H1 (cell line): ENCODE measurements around the gene STARD13. TPM values are rescaled to one million over a fixed set of nuclear protein-coding genes. Genes with fewer than 3 reads are reported as not detected.

Experiments
- CTCF ChIA-PET: fragments of 300-600 bp; sonication (Branson Sonifier 250); formaldehyde crosslinking; loops from one replicate; lab custom pipeline; 2021; ENCODE audit not compliant: partially characterized antibody; lab: Charles Lee
- POLR2A ChIA-PET: fragments of 300-600 bp; sonication (Branson Sonifier 250); formaldehyde crosslinking; loops from one replicate; lab custom pipeline; 2021; ENCODE audit warnings: inconsistent platforms; ENCODE audit not compliant: partially characterized antibody; lab: Charles Lee
- DNase-seq, 2 experiments: peaks; one replicate each; pipeline versions ENCODE4 v3.0.0 to v3.0.0-alpha.2; 2010 to 2022; ENCODE audit warnings: low spot score in 2 of 2, low read depth in 1 of 2, mixed read lengths in 1 of 2
- FAIRE-seq: peaks from 2 replicates; lab custom pipeline; 2011; peaks lifted over from hg19 to GRCh38; lab: Jason Lieb, UNC
- H2AFZ ChIP-seq: 2 replicates; pipeline ENCODE4 v1.8.1; 2012; ENCODE audit warnings: low read length, inconsistent platforms
- H2AK5ac ChIP-seq: 2 replicates; pipeline ENCODE4 v1.6.1; 2013; ENCODE audit warnings: low read depth, low read length
- H2BK120ac ChIP-seq: replicated peaks from 2 replicates; pipeline ENCODE3; 2013; ENCODE audit warnings: low read depth, low read length, inconsistent platforms
- H2BK12ac ChIP-seq: 2 replicates; pipeline ENCODE4 v1.6.1; 2013; ENCODE audit warnings: low read depth, low read length
- H2BK15ac ChIP-seq: 2 replicates; pipeline ENCODE4 v1.6.1; 2013; ENCODE audit warnings: low read length
- H2BK20ac ChIP-seq: 2 replicates; pipeline ENCODE4 v1.6.1; 2013; ENCODE audit warnings: low read length
- H2BK5ac ChIP-seq: 2 replicates; pipeline ENCODE4 v1.6.1; 2013; ENCODE audit warnings: low read depth, low read length
- H3K14ac ChIP-seq: 2 replicates; pipeline ENCODE4 v1.6.1; 2013; ENCODE audit warnings: inconsistent platforms; ENCODE audit not compliant: insufficient read length
- H3K18ac ChIP-seq: 2 replicates; pipeline ENCODE4 v1.6.1; 2013; ENCODE audit warnings: low read length; ENCODE audit errors: extremely low read depth
- H3K23ac ChIP-seq: 2 replicates; pipeline ENCODE4 v1.6.1; 2013; ENCODE audit warnings: inconsistent platforms; ENCODE audit not compliant: insufficient read length
- H3K23me2 ChIP-seq: 2 replicates; pipeline ENCODE4 v1.6.1; 2013; ENCODE audit warnings: low read depth, low read length
- H3K27ac ChIP-seq: 2 replicates; pipeline ENCODE4 v1.6.1; 2011; ENCODE audit warnings: low read depth, low read length, inconsistent platforms
- H3K27me3 ChIP-seq, 4 experiments: replicated peaks in 1 of 4; 1 replicate in 1 of 4; 2 replicates in 3 of 4; pipeline versions ENCODE4 v1.6.1 to v1.8.1; 2011 to 2013; ENCODE audit warnings: low read length in 3 of 4, mild to moderate bottlenecking in 3 of 4, inconsistent platforms in 2 of 4, mixed read lengths in 2 of 4, moderate library complexity in 1 of 4; ENCODE audit not compliant: control insufficient read depth in 3 of 4, insufficient read depth in 3 of 4; ENCODE audit errors: extremely low read depth in 1 of 4
- H3K36me3 ChIP-seq, 4 experiments: 2 replicates each; pipeline versions ENCODE4 v1.6.1 to v1.8.1; 2011 to 2013; ENCODE audit warnings: mild to moderate bottlenecking in 4 of 4, low read length in 3 of 4, moderate library complexity in 2 of 4, control low read depth in 1 of 4, inconsistent platforms in 1 of 4; ENCODE audit not compliant: insufficient read depth in 4 of 4, control insufficient read depth in 2 of 4
- H3K4ac ChIP-seq: replicated peaks from 2 replicates; pipeline ENCODE3; 2013; ENCODE audit warnings: low read length, low read depth, mixed read lengths, inconsistent platforms; ENCODE audit not compliant: insufficient read length
- H3K4me1 ChIP-seq, 4 experiments: replicated peaks in 1 of 4; 1 replicate in 1 of 4; 2 replicates in 3 of 4; pipeline versions ENCODE4 v1.6.1 to v1.8.1; 2011 to 2013; ENCODE audit warnings: low read length in 3 of 4, inconsistent platforms in 2 of 4, mixed read lengths in 1 of 4; ENCODE audit not compliant: insufficient read depth in 4 of 4, control insufficient read depth in 3 of 4
- H3K4me2 ChIP-seq, 2 experiments: 2 replicates each; pipeline versions ENCODE4 v1.6.1 to v1.8.1; 2011 to 2013; ENCODE audit warnings: low read depth in 2 of 2, low read length in 2 of 2, control low read depth in 1 of 2, inconsistent platforms in 1 of 2, mild to moderate bottlenecking in 1 of 2; ENCODE audit not compliant: insufficient read depth in 1 of 2
- H3K4me3 ChIP-seq, 4 experiments: fragments of 200-600, 300-600 bp in 1 of 4; sonication (generic), shearing (Covaris generic), sonication (Bioruptor Twin) in 1 of 4; 2 replicates each; pipeline versions ENCODE4 v1.5.1 to v1.8.1; 2011 to 2016; ENCODE audit warnings: low read length in 4 of 4, low read depth in 3 of 4, control low read depth in 2 of 4, inconsistent platforms in 2 of 4, mild to moderate bottlenecking in 2 of 4, mixed read lengths in 1 of 4, moderate library complexity in 1 of 4; ENCODE audit not compliant: insufficient read depth in 2 of 4; ENCODE audit errors: extremely low read depth in 1 of 4
- H3K56ac ChIP-seq: replicated peaks from 2 replicates; pipeline ENCODE3; 2013; ENCODE audit warnings: low read depth, mild to moderate bottlenecking, mixed read lengths, low read length, inconsistent platforms; ENCODE audit not compliant: insufficient read length
- H3K79me1 ChIP-seq: 2 replicates; pipeline ENCODE4 v1.6.1; 2013; ENCODE audit warnings: low read depth, low read length, control low read depth
- H3K79me2 ChIP-seq, 2 experiments: 2 replicates each; pipeline versions ENCODE4 v1.6.1 to v1.8.1; 2012 to 2013; ENCODE audit warnings: low read length in 2 of 2, mild to moderate bottlenecking in 2 of 2, inconsistent platforms in 1 of 2; ENCODE audit not compliant: insufficient read depth in 2 of 2, control insufficient read depth in 1 of 2
- H3K9ac ChIP-seq, 4 experiments: replicated peaks in 1 of 4; 1 replicate in 1 of 4; 2 replicates in 3 of 4; pipeline versions ENCODE4 v1.6.1 to v1.8.1; 2011 to 2013; ENCODE audit warnings: low read depth in 3 of 4, low read length in 3 of 4, control low read depth in 2 of 4, mild to moderate bottlenecking in 2 of 4, moderate library complexity in 2 of 4, inconsistent platforms in 1 of 4; ENCODE audit errors: extremely low read depth in 1 of 4
- H3K9me3 ChIP-seq, 2 experiments: 2 replicates each; pipeline versions ENCODE4 v1.6.1 to v1.8.1; 2012 to 2013; ENCODE audit warnings: mild to moderate bottlenecking in 2 of 2, moderate library complexity in 2 of 2, control low read depth in 1 of 2, inconsistent platforms in 1 of 2, low read depth in 1 of 2, low read length in 1 of 2, mixed read lengths in 1 of 2; ENCODE audit not compliant: insufficient read depth in 2 of 2
- H4K20me1 ChIP-seq, 2 experiments: replicated peaks in 1 of 2; 2 replicates each; pipeline versions ENCODE3 to v1.8.1; 2011 to 2013; ENCODE audit warnings: inconsistent platforms in 2 of 2, low read length in 2 of 2, mild to moderate bottlenecking in 1 of 2; ENCODE audit not compliant: insufficient read depth in 2 of 2, control insufficient read depth in 1 of 2
- H4K5ac ChIP-seq: 2 replicates; pipeline ENCODE4 v1.6.1; 2013; ENCODE audit warnings: low read length, low read depth, mixed read lengths, inconsistent platforms; ENCODE audit not compliant: insufficient read length
- H4K8ac ChIP-seq: 2 replicates; pipeline ENCODE4 v1.8.0; 2013; ENCODE audit warnings: mild to moderate bottlenecking, moderate library complexity, low read length, inconsistent platforms; ENCODE audit not compliant: insufficient read depth; ENCODE audit errors: extremely low read depth
- H4K91ac ChIP-seq: replicated peaks from 2 replicates; pipeline ENCODE3; 2013; ENCODE audit warnings: low read length, mixed read lengths, inconsistent platforms; ENCODE audit not compliant: insufficient read length
- ASH2L ChIP-seq: fragments of 200-600, 300-600 bp; sonication (generic); IDR thresholded peaks from one replicate; pipeline ENCODE4 v1.7.1; 2017; ENCODE audit warnings: low read length
- BRCA1 ChIP-seq: IDR thresholded peaks from 2 replicates; pipeline ENCODE4 v1.6.1; 2012; ENCODE audit warnings: low read depth, low read length, improper control_type of control experiment
- CBX8 ChIP-seq: fragments of 300-800, 300-1000 bp; sonication (generic); IDR thresholded peaks from 2 replicates; pipeline ENCODE4 v1.7.1; 2016; ENCODE audit warnings: low read depth, low read length, borderline replicate concordance
- CREB1 ChIP-seq: IDR thresholded peaks from 2 replicates; pipeline ENCODE4 v1.6.1; 2012; ENCODE audit warnings: inconsistent platforms
- WGBS, 2 experiments: shearing (Covaris generic) in 1 of 2; methylation state at CpG; one replicate each; pipeline versions ENCODE4 v1.1.6 to v1.1.7; 2013 to 2015; ENCODE audit warnings: low lambda C conversion rate in 2 of 2, mixed read lengths in 2 of 2, inconsistent platforms in 1 of 2, low coverage in 1 of 2, missing lambda C conversion rate in 1 of 2; ENCODE audit not compliant: insufficient replicate concordance in 2 of 2, insufficient coverage in 1 of 2, insufficient read length in 1 of 2; ENCODE audit errors: extremely low coverage in 1 of 2, missing lambda C conversion rate in 1 of 2; 5-methylcytosine and 5-hydroxymethylcytosine counted together
- polyA plus RNA-seq, 7 experiments: library from polyadenylated mRNA; depleted of rRNA in 3 of 7; stranded (reverse) in 5 of 7; unstranded in 2 of 7; fragments of >200 nt in 5 of 7; fragments of 200-250 nt in 2 of 7; gene quantifications; 1 replicate in 5 of 7; 2 replicates in 1 of 7; 4 replicates in 1 of 7; pipeline versions ENCODE4 v1.2.1 to v1.2.3, GENCODE V29; 2011 to 2013; ENCODE audit warnings: missing spikeins in 2 of 7, mixed read lengths in 2 of 7
- total RNA-seq: library from RNA; stranded (reverse); fragmentation: NEBNext Ultra II Directional; extraction: Animal tissue kit (Norgen Biotek cat#: 25700); gene quantifications from 2 replicates; pipeline ENCODE4 v1.2.1, GENCODE V29; 2021

The STARD13 gene
- total and polyA plus RNA-seq, 2 of the 8 experiments (the other 6 are each of a cell fraction or from before 2014, with no cell fraction given): 0.82 to 2.9 TPM

DNA sequence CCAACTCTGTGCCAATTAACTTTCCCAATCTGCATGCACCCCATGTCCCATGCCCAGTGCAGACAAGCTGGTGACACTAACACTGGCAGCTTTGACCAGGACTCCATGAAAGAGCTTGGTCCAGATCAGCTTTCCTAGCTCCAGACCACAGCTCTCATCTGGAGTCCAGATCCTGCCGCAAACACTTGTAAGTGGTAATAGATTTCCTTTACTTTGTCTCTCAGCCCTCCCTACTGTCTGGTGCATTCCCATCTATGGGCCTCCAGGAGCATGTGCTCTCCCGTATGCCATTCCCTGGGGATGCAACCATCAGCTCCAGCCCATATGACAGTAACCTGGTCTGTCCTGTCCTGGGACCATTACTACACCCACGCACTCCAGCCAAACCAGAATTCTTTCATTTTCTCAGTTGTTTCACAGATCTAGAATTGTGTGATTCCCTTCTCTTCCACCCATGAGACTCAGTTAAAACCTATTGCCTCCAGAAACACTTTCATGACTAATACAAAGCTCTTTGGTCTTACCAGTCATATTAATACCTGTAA, 4.9 kb upstream of the STARD13 start:
- FAIRE-seq (no peak), DNase-seq (no peak)
- H3K18ac ChIP-seq: no peak overlapping the region
- ChIA-PET CTCF (no interaction called here), POLR2A (no interaction called here)
- no peak overlapping the region for H4K5ac ChIP-seq
- H4K91ac ChIP-seq: no peak overlapping the region
- H3K56ac ChIP-seq: no peak overlapping the region
- H2BK120ac ChIP-seq: no peak overlapping the region
- H3K9me3 ChIP-seq: no peaks in the 10 kb centered on the region
- H2BK12ac ChIP-seq: no peak overlapping the region; the same call in 1 of the 2 replicates
- no peaks in the 10 kb centered on the region for H3K36me3 ChIP-seq
- no peak overlapping the region for H3K27ac ChIP-seq
- no peak overlapping the region for H2AK5ac ChIP-seq
- H3K4ac ChIP-seq: no peak overlapping the region
- no peak overlapping the region for H3K4me2 ChIP-seq
- no peak overlapping the region for H2BK15ac ChIP-seq
- no peaks in the 10 kb centered on the region for H3K79me1 ChIP-seq
- peaks cover 0 to under 1% (median 0%) of the 10 kb centered on the region in 4 experiments; a peak in 1 of 7 replicates for H3K4me1 ChIP-seq
- no peak overlapping the region for H3K14ac ChIP-seq
- H4K20me1 ChIP-seq: no peaks in the 10 kb centered on the region
- H3K4me3 ChIP-seq: no peak overlapping the region
- no peak overlapping the region for H2BK20ac ChIP-seq
- no peaks in the 10 kb centered on the region for H3K27me3 ChIP-seq
- no peak overlapping the region for H2AFZ ChIP-seq
- H3K23me2 ChIP-seq: peaks cover under 1% of the 10 kb centered on the region; the same call in 1 of the 2 replicates
- no peak overlapping the region for H2BK5ac ChIP-seq
- no peaks in the 10 kb centered on the region for H3K79me2 ChIP-seq
- TF ChIP-seq CREB1 (no peak), CBX8 (no peak), ASH2L (no peak), BRCA1 (no peak)
- no peak overlapping the region for H3K9ac ChIP-seq
- 97% methylated on average over 3 of the region's 3 CpGs; no CpG with 5 or more reads in 1 of the 2 experiments for WGBS, 2 experiments
- H3K23ac ChIP-seq: no peak overlapping the region
- H4K8ac ChIP-seq: no peak overlapping the region
